Measurements from ENCODE around the gene NUDCD3. TPM values are rescaled to one million over a fixed set of nuclear protein-coding genes. Genes with fewer than 3 reads are reported as not detected.

The NUDCD3 gene
- total RNA-seq, 4 donors from 2014 or later = 57.0 to 92.3 (median 75.2) TPM

GRCh38 chr7:44477938-44478337, 12.5 kb downstream of the NUDCD3 start:
- H3K4me3 ChIP-seq = no peak overlapping the region
- no peaks in the 10 kb centered on the region for H3K27me3 ChIP-seq
- peaks cover 7 to 26% (median 8%) of the 10 kb centered on the region in 3 donors for H3K4me1 ChIP-seq
- whole genome bisulfite sequencing, 2 donors (ENCODE audit: low coverage in 1 of 2) = 81 to 93% methylated on average over 5 to 7 of the region's 8 CpGs
- no peak for ATAC-seq
- TF ChIP-seq EP300 (IDR thresholded peaks at IDR 0.05) (no peak), CTCF (IDR thresholded peaks at IDR 0.05) (no peak), POLR2AphosphoS5 (IDR thresholded peaks at IDR 0.05) (no peak), POLR2A (IDR thresholded peaks at IDR 0.05) (no peak)
- H3K9me3 ChIP-seq = peaks cover 0 to under 1% (median 0%) of the 10 kb centered on the region in 3 donors
- H3K27ac ChIP-seq = no peak overlapping the region
- peaks cover 6 to 84% of the 10 kb centered on the region in 2 donors for H3K36me3 ChIP-seq

- H3K27ac ChIP-seq = peak overlapping the region in 1 of 4 donors; percentile 12
- no peak overlapping the region for H3K4me3 ChIP-seq
These were observed 13.2 kb downstream of the NUDCD3 start for GRCh38 chr7:44477063-44477830.

GRCh38 chr7:44476313-44476712, 14.1 kb downstream of the NUDCD3 start:
- WGBS, 2 donors (ENCODE audit: low coverage in 1 of 2) = 65 to 82% methylated on average over 2 to 5 of the region's 5 CpGs

More at GRCh38 chr7:44477063-44477830, 13.2 kb downstream of the NUDCD3 start:
- peak; percentile 71 for ATAC-seq
- Histone ChIP-seq H3K27me3 (no peaks in the 10 kb centered on the region), H3K4me1 (peaks cover 10 to 33% (median 10%) of the 10 kb centered on the region in 3 donors), H3K36me3 (peaks cover 6 to 77% of the 10 kb centered on the region in 2 donors), H3K9me3 (no peaks in the 10 kb centered on the region)
- TF ChIP-seq POLR2AphosphoS5 (IDR thresholded peaks at IDR 0.05) = peak; percentile 24
- peak; percentile 86 to 93 (median 90) for TF ChIP-seq CTCF (IDR thresholded peaks at IDR 0.05)
- no peak for TF ChIP-seq POLR2A (IDR thresholded peaks at IDR 0.05)
- WGBS, 2 donors (ENCODE audit: low coverage in 1 of 2) = 24 to 31% methylated on average over 5 to 6 of the region's 6 CpGs

GRCh38 chr7:44473295-44473694, 17.2 kb downstream of the NUDCD3 start:
- WGBS, 2 donors (ENCODE audit: low coverage in 1 of 2) = 50 to 58% methylated on average over 1 to 3 of the region's 3 CpGs
- H3K27me3 ChIP-seq = no peaks in the 10 kb centered on the region
- no peak overlapping the region for H3K4me3 ChIP-seq
- H3K4me1 ChIP-seq = peaks cover 10 to 68% (median 13%) of the 10 kb centered on the region in 3 donors
- no peaks in the 10 kb centered on the region for H3K9me3 ChIP-seq
- ATAC-seq = no peak
- no peak for TF ChIP-seq CTCF (IDR thresholded peaks at IDR 0.05)
- TF ChIP-seq EP300 (IDR thresholded peaks at IDR 0.05) = no peak
- no peak for TF ChIP-seq POLR2AphosphoS5 (IDR thresholded peaks at IDR 0.05)
- no peak for TF ChIP-seq POLR2A (IDR thresholded peaks at IDR 0.05)
- peaks cover 3 to 53% of the 10 kb centered on the region in 2 donors for H3K36me3 ChIP-seq
- no peak overlapping the region for H3K27ac ChIP-seq

More at GRCh38 chr7:44476313-44476712, 14.1 kb downstream of the NUDCD3 start:
- TF ChIP-seq CTCF (IDR thresholded peaks at IDR 0.05) (no peak), POLR2AphosphoS5 (IDR thresholded peaks at IDR 0.05) (no peak), EP300 (IDR thresholded peaks at IDR 0.05) (no peak)
- peaks cover 10 to 40% (median 13%) of the 10 kb centered on the region in 3 donors for H3K4me1 ChIP-seq
- H3K27me3 ChIP-seq = no peaks in the 10 kb centered on the region
- H3K27ac ChIP-seq = no peak overlapping the region
- no peaks in the 10 kb centered on the region for H3K9me3 ChIP-seq
- no peak for ATAC-seq
- H3K4me3 ChIP-seq = no peak overlapping the region
- H3K36me3 ChIP-seq = peaks cover 6 to 73% of the 10 kb centered on the region in 2 donors

- Histone ChIP-seq H3K27ac (no peak overlapping the region), H3K9me3 (no peaks in the 10 kb centered on the region), H3K27me3 (no peaks in the 10 kb centered on the region), H3K4me1 (peaks cover 10 to 73% (median 13%) of the 10 kb centered on the region in 3 donors), H3K4me3 (no peak overlapping the region), H3K36me3 (peaks cover 3 to 53% of the 10 kb centered on the region in 2 donors)
- WGBS, 2 donors (ENCODE audit: low coverage in 1 of 2) = 33 to 40% methylated on average over 3 of the region's 3 CpGs
- no peak for ATAC-seq
- no peak for TF ChIP-seq CTCF (IDR thresholded peaks at IDR 0.05)
- TF ChIP-seq EP300 (IDR thresholded peaks at IDR 0.05) = no peak
- no peak for TF ChIP-seq POLR2AphosphoS5 (IDR thresholded peaks at IDR 0.05)
- TF ChIP-seq POLR2A (IDR thresholded peaks at IDR 0.05) = no peak
These were observed 17.6 kb downstream of the NUDCD3 start for GRCh38 chr7:44472843-44473242.

Data from gastroesophageal sphincter (tissue), 4 donors.